Sigmoid colon (tissue), 4 donors: ENCODE measurements around the gene LRP2BP.

Source experiments
- CTCF ChIP-seq, 4 experiments: fragments of 450-650 bp in 3 of 4; fragments of 200-600 bp in 1 of 4; IDR thresholded peaks; one replicate each; pipeline ENCODE4 v1.5.1; 2016 to 2019; ENCODE audit warnings: antibody characterized with exemption in 4 of 4, mild to moderate bottlenecking in 3 of 4, moderate library complexity in 2 of 4
- POLR2AphosphoS5 ChIP-seq, 4 donors: sonication (generic); formaldehyde crosslinking; IDR thresholded peaks; one replicate each; pipeline ENCODE4 v1.6.1; 2017; ENCODE audit warnings: antibody characterized with exemption in 4 of 4

- no peak for TF ChIP-seq CTCF (IDR thresholded peaks at IDR 0.05)
- TF ChIP-seq POLR2AphosphoS5 (IDR thresholded peaks at IDR 0.05), result no peak
Measured at GRCh38 chr4:185352202-185352601, 43.5 kb downstream of the LRP2BP start.
